Measurements from ENCODE around the gene EXOC6B.

DNA sequence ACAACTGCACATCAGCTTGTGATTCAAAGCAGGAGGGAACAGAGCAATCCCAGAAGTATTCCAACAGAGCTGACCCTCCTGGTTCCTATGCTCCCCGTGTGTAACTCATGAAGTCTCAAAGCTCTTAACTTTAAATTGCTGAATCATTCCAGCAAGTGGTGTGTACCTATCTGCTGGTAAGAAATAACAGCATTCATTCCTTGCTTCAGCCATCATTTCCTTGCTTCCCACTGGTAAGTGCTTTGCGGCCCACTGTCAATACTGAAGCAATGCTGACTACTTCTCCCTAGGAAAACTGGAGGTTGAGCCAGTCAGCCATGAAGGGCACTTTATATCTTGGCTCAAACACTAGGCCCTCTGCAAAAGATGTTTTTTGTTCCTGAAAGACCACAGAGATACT is 222.4 kb downstream of the EXOC6B start:
- TF ChIP-seq YY1 (IDR thresholded peaks at IDR 0.05; ENCODE audit: insufficient read depth, insufficient read length) (no peak), SUZ12 (IDR thresholded peaks at IDR 0.05; ENCODE audit: extremely low read depth, insufficient read depth, insufficient read length) (no peak), ZNF274 (IDR thresholded peaks at IDR 0.05; ENCODE audit: low read depth, low read length) (no peak)

Data from NT2/D1 (cell line).